ENCODE measurements around the gene SLC41A2.
A peak's percentile ranks its signal among the peaks of the same experiment; 100 is the strongest.
"Not testable (repeated sequence)": the region's sequence is repeated elsewhere in the genome, so short reads cannot be mapped to it uniquely, and the experiment has no call there.

SLC41A2 gene

GRCh38 chr12:104964167-104964855 lies 6.2 kb upstream of the SLC41A2 start:
- no peak for DNase-seq (ENCODE audit: low spot score)

- no peak for DNase-seq (ENCODE audit: low spot score)
These were observed 5.7 kb upstream of the SLC41A2 start for GRCh38 chr12:104963757-104964156.

DNA sequence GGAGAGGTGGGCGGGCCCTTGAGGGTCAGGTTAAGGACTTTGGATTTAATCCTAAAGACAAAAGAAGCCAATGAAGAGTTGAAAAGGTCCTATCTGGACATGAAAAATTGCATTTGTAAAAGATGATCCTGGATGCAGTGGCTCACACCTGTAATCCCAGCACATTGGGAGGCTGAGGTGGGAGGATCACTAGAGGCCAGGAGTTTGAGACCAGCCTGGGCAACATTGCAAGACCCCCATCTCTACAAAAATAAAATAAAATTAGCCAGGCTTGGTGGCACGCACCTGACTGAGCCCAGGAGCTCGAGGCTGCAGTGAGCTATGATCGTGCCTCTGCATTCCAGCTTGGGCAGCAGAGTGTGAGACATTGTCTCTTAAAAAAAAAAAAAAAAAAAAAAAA lies 2.4 kb upstream of the SLC41A2 start:
- no peak for DNase-seq (ENCODE audit: low spot score)

- peak; percentile 50 for DNase-seq (ENCODE audit: low spot score)
These were observed 1.3 kb upstream of the SLC41A2 start for GRCh38 chr12:104959335-104959841.

DNA sequence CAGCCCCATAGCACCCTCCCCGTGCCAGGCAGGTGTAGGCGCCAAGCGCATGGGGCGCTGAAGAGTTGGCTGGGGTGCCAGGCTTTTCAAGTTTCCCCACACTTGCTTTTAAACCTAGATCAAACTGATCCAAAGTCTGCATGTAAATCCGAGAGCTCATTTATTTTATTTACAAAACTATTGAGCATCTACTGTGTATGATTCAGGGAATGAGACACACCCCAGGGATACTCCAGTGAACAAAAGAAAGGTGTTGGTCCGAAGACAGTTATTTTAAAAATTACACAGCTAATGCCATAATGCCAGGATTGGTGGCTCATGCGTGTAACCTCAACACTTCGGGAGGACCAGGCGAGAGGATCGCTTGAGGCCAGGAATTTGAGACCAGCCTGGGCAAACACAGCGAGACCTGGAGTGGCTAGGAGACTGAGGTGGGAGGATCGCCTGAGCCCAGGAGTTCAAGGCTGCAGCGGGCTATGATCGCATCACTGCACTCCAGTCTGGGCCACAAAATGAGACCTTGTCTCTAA lies 780 bp upstream of the SLC41A2 start:
- DNase-seq (ENCODE audit: low spot score) = no peak

- DNase-seq (ENCODE audit: low spot score) = peak; percentile 22
These were observed 430 bp downstream of the SLC41A2 start for GRCh38 chr12:104957719-104958000.

DNA sequence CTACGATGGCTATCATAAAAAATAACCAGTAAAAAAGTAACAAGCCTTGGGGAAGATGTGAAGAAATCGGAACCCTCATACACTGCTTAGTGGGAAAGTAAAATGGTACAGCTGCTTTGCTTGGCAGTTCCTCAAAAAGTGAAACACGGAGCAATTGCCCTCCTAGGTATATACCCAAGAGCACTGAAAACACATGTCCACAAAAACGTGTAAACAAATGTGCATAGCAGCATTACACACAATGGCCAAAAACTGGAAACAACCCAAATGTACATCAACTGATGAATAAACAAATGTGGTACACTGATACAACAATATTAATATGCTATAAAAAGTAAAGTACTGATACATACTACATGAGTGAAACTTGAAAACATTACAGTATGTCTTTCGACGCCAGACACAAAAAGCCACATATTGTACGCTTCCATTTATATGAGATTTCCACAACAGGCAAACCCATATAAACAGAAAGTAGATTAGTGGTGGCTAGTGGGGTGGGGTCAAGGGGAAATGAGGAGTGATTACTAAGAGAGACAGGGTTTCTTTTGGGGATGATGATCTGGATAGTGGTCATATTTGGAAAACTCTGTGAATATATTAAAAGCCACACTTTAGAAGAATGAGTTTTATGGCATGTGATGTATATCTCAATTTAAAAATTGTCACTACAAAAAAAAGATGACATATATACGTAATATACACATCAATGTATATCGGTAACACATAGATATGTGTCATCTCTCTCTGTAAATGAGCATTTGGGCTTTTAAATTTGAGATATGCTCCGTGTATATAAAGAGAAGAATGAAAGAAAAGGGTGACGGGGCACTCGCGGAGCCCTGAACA lies 996 bp downstream of the SLC41A2 start:
- DNase-seq (ENCODE audit: low spot score) = no peak

DNA sequence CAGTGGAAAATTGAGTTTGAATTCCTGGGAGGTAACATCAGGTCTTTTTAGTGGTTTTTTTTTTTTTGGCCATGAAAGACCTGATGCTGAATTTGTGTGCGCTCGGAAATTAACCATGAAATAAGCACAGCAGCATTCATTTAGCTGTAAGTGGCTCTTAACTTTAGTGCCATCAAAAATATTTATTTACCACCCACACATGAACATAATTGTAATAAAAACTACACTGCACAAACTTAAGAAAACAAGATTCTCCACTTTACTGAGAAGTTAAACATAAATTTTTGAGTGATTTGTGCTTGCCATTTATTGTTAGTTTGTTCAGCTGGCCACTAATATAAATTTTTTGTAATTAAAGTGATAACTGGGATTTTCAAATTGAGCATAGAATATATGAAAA lies 2.4 kb downstream of the SLC41A2 start:
- no peak for DNase-seq (ENCODE audit: low spot score)

DNA sequence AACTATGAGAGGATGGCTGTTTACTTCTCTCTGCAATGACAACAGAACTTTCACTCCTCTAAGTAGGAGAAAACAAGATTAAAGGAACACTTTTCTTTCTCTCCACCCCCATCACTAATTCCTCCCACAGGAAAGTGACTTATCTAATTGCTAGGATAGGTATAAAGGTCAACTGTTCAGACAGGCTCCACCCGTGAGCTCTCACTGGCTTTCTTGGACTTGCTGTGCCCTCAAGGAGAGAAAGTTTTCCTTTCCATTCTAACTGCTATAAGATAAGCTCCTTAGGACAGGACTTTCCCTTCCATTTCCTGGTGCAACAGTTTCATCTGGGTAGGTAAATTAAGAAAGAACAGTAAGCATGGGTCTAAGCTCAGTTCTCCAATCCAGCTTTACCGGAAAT lies 4.8 kb downstream of the SLC41A2 start:
- DNase-seq (ENCODE audit: low spot score) = no peak

- DNase-seq (ENCODE audit: low spot score) = no peak
These were observed 5.3 kb downstream of the SLC41A2 start for GRCh38 chr12:104952816-104953215.

GRCh38 chr12:104951759-104952509 lies 6.2 kb downstream of the SLC41A2 start:
- DNase-seq (ENCODE audit: low spot score) = peak; percentile 50

GRCh38 chr12:104948716-104949115 lies 9.4 kb downstream of the SLC41A2 start:
- DNase-seq (ENCODE audit: low spot score) = not testable (repeated sequence)

DNA sequence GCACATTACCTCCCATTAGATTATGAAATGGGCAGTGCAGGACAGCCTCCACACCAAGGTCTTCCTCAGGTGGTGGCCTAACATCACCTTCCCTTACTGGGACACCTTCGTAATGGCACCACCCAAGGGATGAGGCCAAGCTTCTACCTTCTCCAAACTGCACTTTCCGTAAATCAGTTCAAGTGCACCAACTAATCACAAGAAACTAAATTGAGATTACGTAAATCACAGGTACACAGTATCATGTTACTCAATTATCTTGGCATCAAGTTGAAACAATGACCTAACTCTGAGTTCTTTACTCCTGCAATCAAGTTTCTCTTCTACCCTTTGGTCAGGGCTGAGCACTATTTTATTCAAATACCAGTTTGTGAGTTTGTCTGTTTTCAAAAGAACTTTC lies 13.8 kb downstream of the SLC41A2 start:
- no peak for DNase-seq (ENCODE audit: low spot score)

- not testable (repeated sequence) for DNase-seq (ENCODE audit: low spot score)
These were observed 14.7 kb downstream of the SLC41A2 start for GRCh38 chr12:104943401-104943800.

- DNase-seq (ENCODE audit: low spot score) = no peak
These were observed 16.0 kb downstream of the SLC41A2 start for GRCh38 chr12:104942075-104942474.

DNA sequence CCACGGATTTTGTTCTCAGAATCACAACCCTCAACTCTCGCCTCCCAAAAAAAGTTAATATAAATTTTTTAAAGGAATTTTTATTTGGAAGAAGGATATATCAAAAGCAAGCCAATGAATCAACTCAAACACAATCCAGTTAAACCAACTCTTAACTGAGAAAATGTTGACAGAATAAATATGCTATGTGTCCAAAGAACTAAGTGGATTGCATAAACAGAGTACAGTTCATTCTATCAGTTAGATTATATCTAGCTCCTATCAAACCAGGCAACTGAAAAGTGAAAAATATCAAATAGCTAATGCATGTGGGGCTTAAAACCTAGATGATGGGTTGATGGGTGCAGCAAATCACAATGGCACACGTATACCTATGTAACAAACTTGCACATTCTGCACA lies 16.6 kb downstream of the SLC41A2 start:
- no peak for DNase-seq (ENCODE audit: low spot score)

DNA sequence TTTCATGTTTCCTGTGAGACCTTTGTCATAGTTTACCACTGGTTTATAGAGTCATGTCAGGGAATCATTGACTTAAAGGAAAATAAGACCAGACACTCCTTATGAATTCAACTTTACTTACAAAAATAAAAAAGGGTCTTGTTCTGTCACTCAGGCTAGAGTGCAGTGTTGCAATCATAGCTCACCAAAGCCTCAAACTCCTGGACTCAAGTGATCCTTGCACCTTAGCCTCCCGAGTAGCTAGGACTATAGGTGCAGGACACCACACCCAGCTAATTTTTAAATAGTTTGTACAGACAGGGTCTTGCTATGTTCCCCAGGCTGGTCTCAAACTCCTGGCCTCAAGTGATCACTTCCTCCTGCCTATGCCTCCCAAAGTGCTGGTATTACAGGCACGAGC lies 19.0 kb downstream of the SLC41A2 start:
- no peak for DNase-seq (ENCODE audit: low spot score)

GRCh38 chr12:104938371-104938770 lies 19.7 kb downstream of the SLC41A2 start:
- no peak for DNase-seq (ENCODE audit: low spot score)

DNA sequence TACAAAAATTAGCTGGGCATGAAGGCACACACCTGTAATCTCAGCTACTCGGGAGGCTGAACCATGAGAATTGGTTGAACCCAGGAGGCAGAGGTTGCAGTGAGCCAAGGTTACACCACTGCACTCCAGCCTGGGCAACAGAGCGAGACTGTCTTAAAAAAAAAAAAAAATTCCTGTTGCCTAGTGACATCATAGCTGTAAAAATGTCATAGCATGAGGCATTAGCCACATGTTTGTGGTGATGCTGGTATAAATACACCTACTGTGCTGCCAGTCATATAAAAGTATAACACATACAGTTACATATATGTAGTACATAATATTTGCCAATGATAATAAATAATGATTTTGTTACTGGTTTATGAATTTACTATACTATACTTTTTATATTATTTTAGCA lies 22.2 kb downstream of the SLC41A2 start:
- no peak for DNase-seq (ENCODE audit: low spot score)

DNA sequence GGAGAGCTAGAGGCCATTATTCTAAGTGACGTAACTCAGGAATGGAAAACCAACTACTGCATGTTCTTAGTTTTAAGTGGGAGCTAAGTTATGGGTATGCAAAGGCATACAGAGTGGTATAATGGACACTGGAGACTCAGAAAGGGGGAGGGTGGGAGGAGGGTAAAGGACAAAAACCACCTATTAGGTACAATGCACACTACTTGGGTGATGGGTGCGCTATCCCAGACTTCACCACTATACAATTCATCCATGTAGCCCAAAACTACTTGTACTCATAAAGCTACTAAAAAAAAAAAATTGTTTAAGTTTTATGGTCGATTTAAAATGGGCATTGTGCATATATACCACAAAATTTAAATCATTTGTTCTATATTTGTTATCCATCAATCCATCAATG lies 24.3 kb downstream of the SLC41A2 start:
- DNase-seq (ENCODE audit: low spot score) = no peak

DNA sequence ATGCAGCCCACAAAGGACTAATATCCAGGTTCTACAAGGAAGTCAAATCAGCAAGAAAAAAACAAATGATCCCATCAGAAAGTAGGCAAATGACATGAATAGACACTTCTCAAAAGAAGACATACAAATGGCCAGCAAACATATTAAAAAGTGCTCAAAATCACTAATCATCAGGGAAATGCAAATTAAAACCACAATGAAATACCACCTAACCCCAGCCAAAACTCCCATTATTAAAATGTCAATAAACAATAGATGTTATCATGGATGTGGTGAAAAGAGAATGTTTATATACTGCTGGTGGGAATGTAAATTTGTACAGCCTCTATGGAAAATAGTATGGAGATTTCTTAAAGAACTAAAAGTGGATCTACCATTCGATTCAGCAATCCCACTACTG lies 25.0 kb downstream of the SLC41A2 start:
- no peak for DNase-seq (ENCODE audit: low spot score)

Data from hepatic stellate cell (primary cell).